IMR-90 (cell line): Measurements from ENCODE around the gene ANKFN1. TPM values are rescaled to one million over a fixed set of nuclear protein-coding genes. Genes with fewer than 3 reads are reported as not detected.

Experiments used
- ATAC-seq: fragments of 200-7000 bp; cut with Tn5 transposase; 2 replicates; pipeline ENCODE4 v1.9.1; 2020; ENCODE audit warnings: low read depth, mild to moderate bottlenecking, moderate library complexity
- BruUV-seq: library from RNA; stranded (reverse); fragments of 400-500 nt; replicated peaks from 2 replicates; lab custom pipeline; 2021; lab: Mats Ljungman, UMichigan
- CTCF ChIA-PET: fragments of 300-600 bp; formaldehyde crosslinking; extraction: SDS; loops from one replicate; lab custom pipeline; 2021; ENCODE audit warnings: antibody characterized with exemption; lab: Yijun Ruan, JAX
- POLR2A ChIA-PET: fragments of 300-600 bp; sonication (Branson Sonifier 250); formaldehyde crosslinking; loops from one replicate; lab custom pipeline; 2022; ENCODE audit warnings: antibody characterized with exemption; ENCODE audit not compliant: unreplicated experiment; lab: Charles Lee
- DNase-seq: peaks from one replicate; pipeline ENCODE4 v3.0.0; 2013
- H2AFZ ChIP-seq: replicated peaks from 2 replicates; pipeline ENCODE3; 2013; ENCODE audit warnings: low read length, mild to moderate bottlenecking; ENCODE audit not compliant: poor library complexity
- H2AK5ac ChIP-seq: 2 replicates; pipeline ENCODE4 v1.6.1; 2013; ENCODE audit warnings: low read depth, low read length, inconsistent platforms
- H2AK9ac ChIP-seq: replicated peaks from 2 replicates; pipeline ENCODE3; 2013; ENCODE audit warnings: mild to moderate bottlenecking, low read depth, low read length, moderate library complexity; ENCODE audit not compliant: poor library complexity
- H2BK120ac ChIP-seq: 2 replicates; pipeline ENCODE4 v1.6.1; 2013; ENCODE audit warnings: low read depth, low read length, inconsistent platforms
- H2BK15ac ChIP-seq: 3 replicates; pipeline ENCODE4 v1.6.1; 2013; ENCODE audit warnings: low read depth, low read length, inconsistent platforms
- H2BK20ac ChIP-seq: 2 replicates; pipeline ENCODE4 v1.6.1; 2013; ENCODE audit warnings: low read depth, mild to moderate bottlenecking, inconsistent platforms, low read length, moderate library complexity
- H2BK5ac ChIP-seq: 2 replicates; pipeline ENCODE4 v1.6.1; 2013; ENCODE audit warnings: mild to moderate bottlenecking, low read depth, low read length, inconsistent platforms; ENCODE audit not compliant: poor library complexity, severe bottlenecking
- H3K14ac ChIP-seq: replicated peaks from 2 replicates; pipeline ENCODE4 v1.6.1; 2013; ENCODE audit warnings: low read depth, low read length, inconsistent platforms
- H3K18ac ChIP-seq: 2 replicates; pipeline ENCODE4 v1.6.1; 2013; ENCODE audit warnings: low read depth, low read length, control low read depth
- H3K23ac ChIP-seq: 2 replicates; pipeline ENCODE4 v1.6.1; 2013; ENCODE audit warnings: low read depth, low read length, inconsistent platforms
- H3K27ac ChIP-seq: 2 replicates; pipeline ENCODE4 v1.5.1; 2013; ENCODE audit warnings: mild to moderate bottlenecking, control low read depth, low read length; ENCODE audit not compliant: insufficient read depth
- H3K27me3 ChIP-seq: 2 replicates; pipeline ENCODE4 v1.6.1; 2013; ENCODE audit warnings: low read length; ENCODE audit not compliant: control insufficient read depth, insufficient read depth
- H3K36me3 ChIP-seq: 2 replicates; pipeline ENCODE4 v1.6.1; 2013; ENCODE audit warnings: low read length, mixed read lengths; ENCODE audit not compliant: control insufficient read depth, insufficient read depth
- H3K4ac ChIP-seq: 2 replicates; pipeline ENCODE4 v1.6.1; 2013; ENCODE audit warnings: low read depth, low read length, inconsistent platforms
- H3K4me1 ChIP-seq: 2 replicates; pipeline ENCODE4 v1.6.1; 2013; ENCODE audit warnings: low read length, mixed read lengths; ENCODE audit not compliant: control insufficient read depth, insufficient read depth
- H3K4me2 ChIP-seq: 2 replicates; pipeline ENCODE4 v1.6.1; 2013; ENCODE audit warnings: low read depth, mild to moderate bottlenecking, control low read depth, low read length, moderate library complexity
- H3K4me3 ChIP-seq: 2 replicates; pipeline ENCODE4 v1.5.1; 2013; ENCODE audit warnings: low read depth, mild to moderate bottlenecking, control low read depth, low read length, moderate library complexity; ENCODE audit not compliant: insufficient read depth
- H3K56ac ChIP-seq: 2 replicates; pipeline ENCODE4 v1.6.1; 2013; ENCODE audit warnings: low read length, inconsistent platforms; ENCODE audit not compliant: insufficient read depth; ENCODE audit errors: extremely low read depth
- H3K79me1 ChIP-seq, 2 experiments: 2 replicates each; pipeline ENCODE4 v1.6.1; 2013; ENCODE audit warnings: low read length in 2 of 2, inconsistent platforms in 1 of 2, low read depth in 1 of 2
- H3K9ac ChIP-seq: 2 replicates; pipeline ENCODE4 v1.6.1; 2013; ENCODE audit warnings: low read depth, low read length, control low read depth
- H3K9me1 ChIP-seq: 2 replicates; pipeline ENCODE4 v1.6.1; 2013; ENCODE audit warnings: low read length, inconsistent platforms; ENCODE audit not compliant: insufficient read depth
- H3K9me3 ChIP-seq: 2 replicates; pipeline ENCODE4 v1.6.1; 2013; ENCODE audit warnings: low read length; ENCODE audit not compliant: control insufficient read depth, insufficient read depth
- H4K20me1 ChIP-seq: 2 replicates; pipeline ENCODE4 v1.6.1; 2013; ENCODE audit warnings: low read length, inconsistent platforms; ENCODE audit not compliant: insufficient read depth
- H4K5ac ChIP-seq: 2 replicates; pipeline ENCODE4 v1.6.1; 2013; ENCODE audit warnings: mild to moderate bottlenecking, low read depth, low read length, control low read depth
- H4K8ac ChIP-seq, 2 experiments: 2 replicates each; pipeline ENCODE4 v1.6.1; 2013; ENCODE audit warnings: low read depth in 2 of 2, low read length in 2 of 2, control low read depth in 1 of 2, inconsistent platforms in 1 of 2
- H4K91ac ChIP-seq: 2 replicates; pipeline ENCODE4 v1.6.1; 2013; ENCODE audit warnings: low read depth, low read length, inconsistent platforms; ENCODE audit not compliant: insufficient read depth
- CEBPB ChIP-seq: IDR thresholded peaks from 2 replicates; pipeline ENCODE4 v1.6.1; 2012; ENCODE audit warnings: low read depth, low read length, improper control_type of control experiment
- WGBS, 2 experiments: methylation state at CpG; one replicate each; pipeline versions ENCODE4 v1.1.5 to v1.1.7; 2013; ENCODE audit warnings: missing lambda C conversion rate in 2 of 2; ENCODE audit not compliant: insufficient read length in 1 of 2; ENCODE audit errors: extremely low coverage in 2 of 2; 5-methylcytosine and 5-hydroxymethylcytosine counted together
- dilution Hi-C: fragments of 300-500 bp; cut with HindIII; formaldehyde crosslinking; loops from one replicate; pipeline ENCODE4 v1.14.3; 2018; ENCODE audit warnings: low sequenced_read_pairs; ENCODE audit not compliant: unreplicated experiment
- in situ Hi-C: fragments of 300-500 bp; cut with MboI; formaldehyde crosslinking; loops from 3 replicates; pipeline ENCODE4 v1.14.3; 2019; ENCODE audit warnings: low sequenced_read_pairs, inconsistent platforms, mixed read lengths
- intact Hi-C: fragments of 100-400 bp; cut with micrococcal nuclease; formaldehyde crosslinking; loops from 2 replicates; pipeline ENCODE4 v1.10.0; 2022
- polyA plus RNA-seq, 3 experiments: library from polyadenylated mRNA; depleted of rRNA; stranded (reverse); fragments of >200 nt; gene quantifications; 2 replicates each; pipeline ENCODE4 v1.2.3, GENCODE V29; 2012; ENCODE audit warnings: low replicate concordance in 1 of 3
- total RNA-seq: library from RNA; depleted of rRNA; stranded (reverse); fragments of >200 nt; gene quantifications from 2 replicates; pipeline ENCODE4 v1.2.3, GENCODE V29; 2012
- TF ChIP-seq, protein P1 (sequence below): conservative IDR thresholded peaks from 2 replicates; pipeline ENCODE4 v1.5.1; 2012; ENCODE audit warnings: mild to moderate bottlenecking, low read depth, low read length, improper control_type of control experiment

ANKFN1 gene
- total and polyA plus RNA-seq, 2 of the 4 experiments (the other 2 are of a cell fraction) = not detected

DNA sequence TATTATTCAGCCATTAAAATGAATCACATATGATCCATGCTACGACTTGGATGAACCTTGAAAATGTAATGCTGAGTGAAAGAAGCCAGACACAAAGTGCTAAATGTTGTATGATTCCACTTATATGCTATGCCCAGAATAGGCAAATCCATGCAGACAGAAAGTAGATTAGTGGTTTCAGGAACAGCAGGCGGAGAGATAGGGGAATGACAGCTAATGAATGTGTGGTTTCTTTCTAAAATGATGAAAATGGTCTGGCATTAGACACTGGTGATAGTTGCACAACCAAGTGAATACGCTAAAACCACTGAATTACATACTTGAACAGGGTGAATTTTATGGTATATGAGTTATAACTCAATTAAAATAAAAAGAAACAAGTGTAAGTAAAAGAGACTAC is 318.4 kb downstream of the ANKFN1 start:
- ChIA-PET POLR2A (no interaction called here), CTCF (no interaction called here)
- H2BK15ac ChIP-seq = no peak overlapping the region
- H2AK9ac ChIP-seq = no peak overlapping the region
- no peak overlapping the region for H2BK5ac ChIP-seq
- H3K9me3 ChIP-seq = no peaks in the 10 kb centered on the region
- TF ChIP-seq, protein P1, sequence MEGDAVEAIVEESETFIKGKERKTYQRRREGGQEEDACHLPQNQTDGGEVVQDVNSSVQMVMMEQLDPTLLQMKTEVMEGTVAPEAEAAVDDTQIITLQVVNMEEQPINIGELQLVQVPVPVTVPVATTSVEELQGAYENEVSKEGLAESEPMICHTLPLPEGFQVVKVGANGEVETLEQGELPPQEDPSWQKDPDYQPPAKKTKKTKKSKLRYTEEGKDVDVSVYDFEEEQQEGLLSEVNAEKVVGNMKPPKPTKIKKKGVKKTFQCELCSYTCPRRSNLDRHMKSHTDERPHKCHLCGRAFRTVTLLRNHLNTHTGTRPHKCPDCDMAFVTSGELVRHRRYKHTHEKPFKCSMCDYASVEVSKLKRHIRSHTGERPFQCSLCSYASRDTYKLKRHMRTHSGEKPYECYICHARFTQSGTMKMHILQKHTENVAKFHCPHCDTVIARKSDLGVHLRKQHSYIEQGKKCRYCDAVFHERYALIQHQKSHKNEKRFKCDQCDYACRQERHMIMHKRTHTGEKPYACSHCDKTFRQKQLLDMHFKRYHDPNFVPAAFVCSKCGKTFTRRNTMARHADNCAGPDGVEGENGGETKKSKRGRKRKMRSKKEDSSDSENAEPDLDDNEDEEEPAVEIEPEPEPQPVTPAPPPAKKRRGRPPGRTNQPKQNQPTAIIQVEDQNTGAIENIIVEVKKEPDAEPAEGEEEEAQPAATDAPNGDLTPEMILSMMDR = no peak
- peak; percentile 46; the same call in 1 of the 2 replicates for TF ChIP-seq CEBPB
- H3K9ac ChIP-seq = no peak overlapping the region
- no peak overlapping the region for H2BK120ac ChIP-seq
- no peaks in the 10 kb centered on the region for H3K36me3 ChIP-seq
- no peaks in the 10 kb centered on the region for H3K9me1 ChIP-seq
- H4K8ac ChIP-seq = no peak overlapping the region
- no TSS peak for BruUV-seq
- H4K20me1 ChIP-seq = no peaks in the 10 kb centered on the region
- DNase-seq = peak; percentile 21
- H3K56ac ChIP-seq = no peak overlapping the region
- H3K27me3 ChIP-seq = no peaks in the 10 kb centered on the region
- H4K91ac ChIP-seq = no peak overlapping the region
- no peaks in the 10 kb centered on the region for H3K4me1 ChIP-seq
- in situ Hi-C loops = no loop called here
- dilution Hi-C loops = no loop called here
- no peak overlapping the region for H3K27ac ChIP-seq
- intact Hi-C loops = no loop called here
- no peak overlapping the region for H3K14ac ChIP-seq
- no CpG with 5 or more reads among the region's 3 CpGs for WGBS, 2 experiments
- no peaks in the 10 kb centered on the region for H3K79me1 ChIP-seq
- H4K5ac ChIP-seq = no peak overlapping the region
- H3K4me2 ChIP-seq = no peak overlapping the region
- H2BK20ac ChIP-seq = no peak overlapping the region
- H3K4me3 ChIP-seq = no peak overlapping the region
- no peak for ATAC-seq
- no peak overlapping the region for H2AK5ac ChIP-seq
- H2AFZ ChIP-seq = no peak overlapping the region
- no peak overlapping the region for H3K18ac ChIP-seq
- no peak overlapping the region for H3K23ac ChIP-seq
- H3K4ac ChIP-seq = no peak overlapping the region
